Hematopoietic multipotent progenitor cell treated with erythropoietin and hydrocortisone succinate and interleukin-3 and kit ligand, for 4 days (in vitro differentiated cells): ENCODE results near the gene PUDP.
"Not testable (repeated sequence)": the region's sequence is repeated elsewhere in the genome, so short reads cannot be mapped to it uniquely, and the experiment has no call there.

ENCODE experiments used
- DNase-seq: peaks from one replicate; pipeline ENCODE4 v3.0.0-alpha.2; 2015

Gene PUDP

GRCh38 chrX:7147978-7148854 is at the start of gene PUDP:
PUDP (minus strand) TSS chrX:7148153; CDS start chrX:7148113, 40 bp downstream.
- peak; percentile 90 for DNase-seq

GRCh38 chrX:7194606-7195005 is 46.7 kb upstream of the PUDP start:
- no peak for DNase-seq

GRCh38 chrX:7192871-7193270 is 44.9 kb upstream of the PUDP start:
- DNase-seq = no peak

- DNase-seq = peak; percentile 0
Observed at GRCh38 chrX:7191681-7192110, 43.7 kb upstream of the PUDP start.

GRCh38 chrX:7190157-7190556 is 42.2 kb upstream of the PUDP start:
- no peak for DNase-seq

- no peak for DNase-seq
Observed at GRCh38 chrX:7188672-7189071, 40.7 kb upstream of the PUDP start.

- DNase-seq = no peak
Observed at GRCh38 chrX:7184816-7185215, 36.9 kb upstream of the PUDP start.

GRCh38 chrX:7179446-7179845 is 31.5 kb upstream of the PUDP start:
- DNase-seq = no peak

GRCh38 chrX:7178859-7179258 is 30.9 kb upstream of the PUDP start:
- not testable (repeated sequence) for DNase-seq

- peak; percentile 34 for DNase-seq
Observed at GRCh38 chrX:7170898-7171297, 22.9 kb upstream of the PUDP start.

GRCh38 chrX:7169627-7170026 is 21.7 kb upstream of the PUDP start:
- DNase-seq = no peak

GRCh38 chrX:7168371-7168770 is 20.4 kb upstream of the PUDP start:
- no peak for DNase-seq

- DNase-seq = no peak
Observed at GRCh38 chrX:7164174-7164573, 16.2 kb upstream of the PUDP start.

- no peak for DNase-seq
Observed at GRCh38 chrX:7163146-7163677, 15.3 kb upstream of the PUDP start.

GRCh38 chrX:7159149-7159861 is 11.4 kb upstream of the PUDP start:
- no peak for DNase-seq

- no peak for DNase-seq
Observed at GRCh38 chrX:7158468-7158990, 10.6 kb upstream of the PUDP start.

GRCh38 chrX:7156879-7157278 is 8.9 kb upstream of the PUDP start:
- no peak for DNase-seq

- DNase-seq = no peak
Observed at GRCh38 chrX:7155163-7155562, 7.2 kb upstream of the PUDP start.

- DNase-seq = no peak
Observed at GRCh38 chrX:7154041-7154597, 6.2 kb upstream of the PUDP start.

- no peak for DNase-seq
Observed at GRCh38 chrX:7153231-7153630, 5.3 kb upstream of the PUDP start.

- no peak for DNase-seq
Observed at GRCh38 chrX:7149411-7149810, 1.5 kb upstream of the PUDP start.

- peak; percentile 37 for DNase-seq
Observed at GRCh38 chrX:7147413-7147977, 458 bp downstream of the PUDP start, which contains the start of gene STS. STS (plus strand) TSS chrX:7147712; CDS start chrX:7253200, 105,488 bp downstream.
